GM12878 (cell line): ENCODE measurements around the gene TRIM67.

Source experiments
- CEBPB ChIP-seq, 2 experiments: fragments of 150-350 bp in 1 of 2; IDR thresholded peaks; 2 replicates each; pipeline ENCODE4 v1.6.1; 2012 to 2014; ENCODE audit warnings: low read depth in 2 of 2, low read length in 2 of 2, borderline replicate concordance in 1 of 2, inconsistent platforms in 1 of 2
- HCFC1 ChIP-seq: fragments of 150-350 bp; IDR thresholded peaks from 2 replicates; pipeline ENCODE4 v1.6.1; 2014; ENCODE audit warnings: low read length
- PRDM15 ChIP-seq: fragments of 450-650 bp; formaldehyde crosslinking; IDR thresholded peaks from 2 replicates; pipeline ENCODE4 v1.4.0; 2020; ENCODE audit warnings: mild to moderate bottlenecking, moderate library complexity
- TBL1XR1 ChIP-seq: IDR thresholded peaks from 2 replicates; pipeline ENCODE4 v1.6.1; 2012; ENCODE audit warnings: low read depth, low read length, improper control_type of control experiment
- TF ChIP-seq, protein P1 (sequence below): IDR thresholded peaks from 2 replicates; pipeline ENCODE4 v1.6.1; 2011; ENCODE audit warnings: low read depth, low read length, improper control_type of control experiment, borderline replicate concordance

- TF ChIP-seq CEBPB (IDR thresholded peaks at IDR 0.05; ENCODE audit: borderline replicate concordance in 1 of 2, low read depth in 2 of 2, low read length in 2 of 2) (no peak), HCFC1 (no peak), PRDM15 (no peak), TBL1XR1 (no peak)
- TF ChIP-seq, protein P1, sequence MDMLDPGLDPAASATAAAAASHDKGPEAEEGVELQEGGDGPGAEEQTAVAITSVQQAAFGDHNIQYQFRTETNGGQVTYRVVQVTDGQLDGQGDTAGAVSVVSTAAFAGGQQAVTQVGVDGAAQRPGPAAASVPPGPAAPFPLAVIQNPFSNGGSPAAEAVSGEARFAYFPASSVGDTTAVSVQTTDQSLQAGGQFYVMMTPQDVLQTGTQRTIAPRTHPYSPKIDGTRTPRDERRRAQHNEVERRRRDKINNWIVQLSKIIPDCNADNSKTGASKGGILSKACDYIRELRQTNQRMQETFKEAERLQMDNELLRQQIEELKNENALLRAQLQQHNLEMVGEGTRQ = no peak
These were observed 18.2 kb downstream of the TRIM67 start for GRCh38 chr1:231180034-231180433.
